Endothelial cell of umbilical vein (primary cell): Measurements from ENCODE around the gene CHMP3. TPM values are rescaled to one million over a fixed set of nuclear protein-coding genes. Genes with fewer than 3 reads are reported as not detected.
A peak's percentile ranks its signal among the peaks of the same experiment; 100 is the strongest.

Experiments
- Bru-seq: library from RNA; stranded (reverse); fragments of 400-500 nt; gene quantifications from one replicate; lab custom pipeline; 2021; lab: Mats Ljungman, UMichigan
- BruChase-seq, 2 experiments: library from RNA; stranded (reverse); fragments of 400-500 nt; gene quantifications; one replicate each; lab custom pipeline; 2021; lab: Mats Ljungman, UMichigan
- BruUV-seq: library from RNA; stranded (reverse); fragments of 400-500 nt; replicated peaks from 2 replicates; lab custom pipeline; 2021; lab: Mats Ljungman, UMichigan
- CTCF ChIA-PET: fragments of 300-600, 350-600 bp; sonication (Branson Sonifier 250); formaldehyde crosslinking; loops from one replicate; lab custom pipeline; 2021; ENCODE audit warnings: antibody characterized with exemption, inconsistent platforms; lab: Charles Lee
- POLR2A ChIA-PET: fragments of 300-600, 350-600 bp; sonication (Branson Sonifier 250); formaldehyde crosslinking; loops from one replicate; lab custom pipeline; 2021; ENCODE audit warnings: antibody characterized with exemption, inconsistent platforms; lab: Charles Lee
- DNase-seq: peaks from one replicate; pipeline ENCODE4 v3.0.0-alpha.2; 2011; ENCODE audit warnings: low read depth, low spot score
- FAIRE-seq: peaks from 2 replicates; lab custom pipeline; 2011; peaks lifted over from hg19 to GRCh38; lab: Jason Lieb, UNC
- H2AFZ ChIP-seq: 2 replicates; pipeline ENCODE4 v1.6.0; 2012; ENCODE audit warnings: low read depth, low read length, control low read depth, inconsistent platforms
- H3K27ac ChIP-seq: 2 replicates; pipeline ENCODE4 v1.5.1; 2011; ENCODE audit warnings: low read depth, mild to moderate bottlenecking, control low read depth, low read length, moderate library complexity; ENCODE audit not compliant: insufficient read depth
- H3K27me3 ChIP-seq, 2 experiments: 2 replicates each; pipeline versions ENCODE4 v1.6.0 to v1.6.1; 2011; ENCODE audit warnings: low read length in 2 of 2, mixed read lengths in 1 of 2; ENCODE audit not compliant: control insufficient read depth in 2 of 2, insufficient read depth in 2 of 2
- H3K36me3 ChIP-seq, 2 experiments: 2 replicates in 1 of 2; 3 replicates in 1 of 2; pipeline ENCODE4 v1.5.1; 2011; ENCODE audit warnings: low read length in 2 of 2, mild to moderate bottlenecking in 1 of 2, moderate library complexity in 1 of 2; ENCODE audit not compliant: control insufficient read depth in 2 of 2, insufficient read depth in 2 of 2; ENCODE audit errors: extremely low read depth in 1 of 2
- H3K4me1 ChIP-seq: 3 replicates; pipeline ENCODE4 v1.5.1; 2011; ENCODE audit warnings: mild to moderate bottlenecking, low read length; ENCODE audit not compliant: control insufficient read depth, insufficient read depth; ENCODE audit errors: extremely low read depth
- H3K4me2 ChIP-seq: 2 replicates; pipeline ENCODE4 v1.6.1; 2011; ENCODE audit warnings: low read length, control low read depth, mixed read lengths; ENCODE audit not compliant: insufficient read depth
- H3K4me3 ChIP-seq, 3 experiments: fragments of 200-600 bp in 1 of 3; sonication (generic), shearing (Covaris generic) in 1 of 3; replicated peaks in 1 of 3; 2 replicates each; pipeline ENCODE4 v1.5.1; 2011 to 2016; ENCODE audit warnings: control low read depth in 3 of 3, low read length in 3 of 3, mild to moderate bottlenecking in 2 of 3, inconsistent platforms in 1 of 3, low read depth in 1 of 3, moderate library complexity in 1 of 3; ENCODE audit not compliant: insufficient read depth in 1 of 3
- H3K79me2 ChIP-seq: 2 replicates; pipeline ENCODE4 v1.6.0; 2012; ENCODE audit warnings: low read length, inconsistent platforms; ENCODE audit not compliant: control insufficient read depth, insufficient read depth
- H3K9ac ChIP-seq: replicated peaks from 2 replicates; pipeline ENCODE3; 2011; ENCODE audit warnings: low read length, control low read depth; ENCODE audit not compliant: insufficient read depth; ENCODE audit errors: extremely low read depth
- H3K9me1 ChIP-seq: replicated peaks from 3 replicates; pipeline ENCODE4 v1.6.0; 2011; ENCODE audit warnings: mild to moderate bottlenecking, low read length; ENCODE audit not compliant: control insufficient read depth, insufficient read depth; ENCODE audit errors: extremely low read depth
- H3K9me3 ChIP-seq: replicated peaks from 2 replicates; pipeline ENCODE4 v1.5.1; 2012; ENCODE audit warnings: low read length, inconsistent platforms; ENCODE audit not compliant: control insufficient read depth, insufficient read depth
- H4K20me1 ChIP-seq: replicated peaks from 2 replicates; pipeline ENCODE3; 2011; ENCODE audit warnings: mild to moderate bottlenecking, low read length; ENCODE audit not compliant: control insufficient read depth, insufficient read depth; ENCODE audit errors: extremely low read depth
- EZH2 ChIP-seq: IDR thresholded peaks from 2 replicates; pipeline ENCODE4 v1.6.1; 2012; ENCODE audit warnings: borderline replicate concordance, low read depth, mild to moderate bottlenecking, moderate library complexity, low read length, inconsistent platforms; ENCODE audit not compliant: severe bottlenecking
- FOS ChIP-seq: IDR thresholded peaks from 2 replicates; pipeline ENCODE4 v1.6.1; 2011; ENCODE audit warnings: mild to moderate bottlenecking, low read length, moderate library complexity, borderline replicate concordance; ENCODE audit not compliant: insufficient read depth
- GATA2 ChIP-seq: IDR thresholded peaks from 2 replicates; pipeline ENCODE4 v1.7.0; 2011; ENCODE audit warnings: low read depth, mild to moderate bottlenecking, moderate library complexity, mixed read lengths, low read length; ENCODE audit not compliant: insufficient read length, insufficient read depth
- JUN ChIP-seq: IDR thresholded peaks from 2 replicates; pipeline ENCODE4 v1.6.1; 2011; ENCODE audit warnings: borderline replicate concordance, low read depth; ENCODE audit not compliant: insufficient read length, insufficient read depth
- MYC ChIP-seq: IDR thresholded peaks from one replicate; pipeline ENCODE4 v1.6.1; 2011; ENCODE audit warnings: mild to moderate bottlenecking, low read depth, low read length
- POLR2A ChIP-seq: IDR thresholded peaks from 2 replicates; pipeline ENCODE4 v1.6.1; 2012; ENCODE audit warnings: low read depth, mild to moderate bottlenecking, control low read depth, low read length
- POLR2AphosphoS5 ChIP-seq: IDR thresholded peaks from 2 replicates; pipeline ENCODE4 v1.6.1; 2012; ENCODE audit warnings: low read depth, mild to moderate bottlenecking, control low read depth, low read length, moderate library complexity; ENCODE audit not compliant: insufficient read depth
- dilution Hi-C: fragments of 300-500 bp; cut with MboI; formaldehyde crosslinking; loops from one replicate; pipeline ENCODE4 v1.15.0; 2019; ENCODE audit warnings: low sequenced_read_pairs; ENCODE audit not compliant: extremely low pct_ligation_motif_present
- intact Hi-C: fragments of 100-400 bp; cut with micrococcal nuclease; formaldehyde crosslinking; loops from one replicate; pipeline ENCODE4 v1.10.0; 2022
- long read RNA-seq: library from polyadenylated mRNA; stranded (forward); transcript quantifications from one replicate; pipeline ENCODE4 v2.0.0, GENCODE V29; 2021
- polyA minus RNA-seq, 3 experiments: library from RNA; depleted of rRNA, polyadenylated mRNA; stranded (reverse); fragments of >200 nt; gene quantifications; 1 replicate in 1 of 3; 2 replicates in 2 of 3; pipeline ENCODE4 v1.2.3, GENCODE V29; 2011
- polyA plus RNA-seq, 4 experiments: library from polyadenylated mRNA; depleted of rRNA in 3 of 4; stranded (reverse) in 3 of 4; unstranded in 1 of 4; fragments of >200 nt; gene quantifications; 2 replicates each; pipeline versions ENCODE4 v1.2.1 to v1.2.3, GENCODE V29; 2011 to 2012; ENCODE audit warnings: missing spikeins in 1 of 4
- total RNA-seq: library from RNA; stranded (reverse); gene quantifications from 2 replicates; pipeline ENCODE4 v1.2.3, GENCODE V29; 2021
- TF ChIP-seq, protein P1 (sequence below): IDR thresholded peaks from 2 replicates; pipeline ENCODE4 v1.6.1; 2011; ENCODE audit not compliant: insufficient read depth, insufficient read length
- TF ChIP-seq, protein P2 (sequence below), 2 donors: IDR thresholded peaks; 1 replicate in 1 of 2; 2 replicates in 1 of 2; pipeline ENCODE4 v1.5.1; 2011; ENCODE audit warnings: low read length in 2 of 2, mild to moderate bottlenecking in 2 of 2, moderate library complexity in 2 of 2, control low read depth in 1 of 2, inconsistent platforms in 1 of 2, low read depth in 1 of 2; ENCODE audit not compliant: insufficient read depth in 1 of 2; ENCODE audit errors: extremely low read depth in 1 of 2

The CHMP3 gene
- total RNA-seq (86.3 and 92.2 TPM in 2 replicates), polyA plus RNA-seq (44.3 and 48.1 TPM in 2 replicates), polyA minus RNA-seq (61.4 and 70.9 TPM in 2 replicates), Bru-seq, nascent RNA (percentile 85 among the genes with signal in this experiment), BruChase-seq, experiment 1, labeled RNA remaining after a 6-hour chase (percentile 99 among the genes with signal in this experiment), BruChase-seq, experiment 2, labeled RNA remaining after a 2-hour chase (percentile 96 among the genes with signal in this experiment)
- 86.2 and 101 TPM in 2 replicates for polyA plus RNA-seq (2011; cell fraction: cytosol; rRNA removed)
- polyA plus RNA-seq (2011; cell fraction: nucleus; rRNA removed), result 36.6 and 39.9 TPM in 2 replicates
- 99.2 and 114 TPM in 2 replicates for polyA plus RNA-seq (2012)
- polyA minus RNA-seq (2011; cell fraction: cytosol; rRNA and poly(A)+ RNA removed), result 12.9 TPM
- polyA minus RNA-seq (2011; cell fraction: nucleus; rRNA and poly(A)+ RNA removed), result 18.6 and 30.0 TPM in 2 replicates
- long read RNA-seq, transcript CHMP3-203 (5 exons, 1,099 nt), result minor isoform, 8 of 207 reads
- long read RNA-seq, transcript CHMP3-201 (6 exons, 3,171 nt), result major isoform, 142 of 207 reads
- long read RNA-seq, partial matches to known transcripts, result 6 of 207 reads
- long read RNA-seq, other reads (novel, unspliced or antisense), result 51 of 207 reads

DNA sequence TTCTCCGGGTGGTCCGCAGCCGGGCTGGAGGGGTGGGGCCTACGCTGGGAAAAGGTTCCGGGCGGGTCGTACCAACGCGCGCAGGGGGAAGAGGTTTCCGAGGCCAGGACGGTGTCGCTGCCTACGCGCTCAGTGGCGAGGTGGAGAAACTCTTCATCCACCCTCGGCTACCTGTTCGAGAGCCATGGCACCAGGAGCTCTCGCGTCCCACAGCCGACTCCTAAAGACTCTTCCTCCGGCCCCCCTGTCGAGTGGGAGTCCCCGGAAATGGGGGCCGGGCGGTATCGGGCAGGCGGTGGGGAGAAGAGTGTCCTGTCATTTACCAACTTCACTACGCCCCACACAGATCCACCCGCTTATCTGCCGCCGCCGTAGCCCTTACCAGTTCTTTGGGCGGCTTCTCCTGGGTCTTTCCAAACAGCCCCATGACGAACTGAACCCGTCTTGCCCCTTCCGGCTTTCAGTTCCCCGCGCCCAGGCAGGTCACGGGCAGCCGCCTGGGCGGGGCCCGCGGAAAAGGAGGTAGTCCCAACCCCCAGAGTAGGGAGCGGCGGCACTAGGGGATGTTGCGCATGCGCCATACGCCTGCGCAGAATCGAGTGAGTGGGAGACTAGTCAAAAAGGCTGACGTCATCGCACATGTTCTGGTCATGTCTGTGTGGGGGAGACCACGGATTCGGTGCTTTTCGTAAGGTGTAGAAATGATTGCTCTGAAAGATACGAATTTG is at the start of gene CHMP3:
Gene CHMP3, minus strand, starts transcription at position 522 of the 728 bp plus-strand sequence. Its CDS starts 95 bp downstream, at position 427.
- Histone ChIP-seq H2AFZ (peak within 1 kb of the TSS; percentile 80), H3K4me2 (peak within 1 kb of the TSS; percentile 92), H3K79me2 (peaks cover 34% of the 10 kb centered on the region), H3K4me1 (peaks cover 6% of the 10 kb centered on the region), H3K9me1 (no peaks in the 10 kb centered on the region), H3K4me3 (peak within 1 kb of the TSS; percentile 76 to 96 (median 78)), H3K27me3 (no peaks in the 10 kb centered on the region), H3K9me3 (no peaks in the 10 kb centered on the region), H3K9ac (peak within 1 kb of the TSS; percentile 97), H4K20me1 (no peaks in the 10 kb centered on the region), H3K27ac (peak within 1 kb of the TSS; percentile 97), H3K36me3 (no peaks in the 10 kb centered on the region)
- TF ChIP-seq POLR2A, result peak; percentile 84
- TF ChIP-seq GATA2, result no peak
- TF ChIP-seq, protein P1, sequence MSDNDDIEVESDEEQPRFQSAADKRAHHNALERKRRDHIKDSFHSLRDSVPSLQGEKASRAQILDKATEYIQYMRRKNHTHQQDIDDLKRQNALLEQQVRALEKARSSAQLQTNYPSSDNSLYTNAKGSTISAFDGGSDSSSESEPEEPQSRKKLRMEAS, result peak; percentile 88
- TF ChIP-seq POLR2AphosphoS5, result peak; percentile 70
- peak; percentile 23 for TF ChIP-seq MYC
- TF ChIP-seq, protein P2, sequence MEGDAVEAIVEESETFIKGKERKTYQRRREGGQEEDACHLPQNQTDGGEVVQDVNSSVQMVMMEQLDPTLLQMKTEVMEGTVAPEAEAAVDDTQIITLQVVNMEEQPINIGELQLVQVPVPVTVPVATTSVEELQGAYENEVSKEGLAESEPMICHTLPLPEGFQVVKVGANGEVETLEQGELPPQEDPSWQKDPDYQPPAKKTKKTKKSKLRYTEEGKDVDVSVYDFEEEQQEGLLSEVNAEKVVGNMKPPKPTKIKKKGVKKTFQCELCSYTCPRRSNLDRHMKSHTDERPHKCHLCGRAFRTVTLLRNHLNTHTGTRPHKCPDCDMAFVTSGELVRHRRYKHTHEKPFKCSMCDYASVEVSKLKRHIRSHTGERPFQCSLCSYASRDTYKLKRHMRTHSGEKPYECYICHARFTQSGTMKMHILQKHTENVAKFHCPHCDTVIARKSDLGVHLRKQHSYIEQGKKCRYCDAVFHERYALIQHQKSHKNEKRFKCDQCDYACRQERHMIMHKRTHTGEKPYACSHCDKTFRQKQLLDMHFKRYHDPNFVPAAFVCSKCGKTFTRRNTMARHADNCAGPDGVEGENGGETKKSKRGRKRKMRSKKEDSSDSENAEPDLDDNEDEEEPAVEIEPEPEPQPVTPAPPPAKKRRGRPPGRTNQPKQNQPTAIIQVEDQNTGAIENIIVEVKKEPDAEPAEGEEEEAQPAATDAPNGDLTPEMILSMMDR (IDR thresholded peaks at IDR 0.05; ENCODE audit: extremely low read depth in 1 of 2, insufficient read depth in 1 of 2, low read depth in 1 of 2, low read length in 2 of 2), result no peak
- no peak for TF ChIP-seq FOS
- peak; percentile 95 for TF ChIP-seq JUN
- no peak for TF ChIP-seq EZH2
- no TSS peak for BruUV-seq
- peak; percentile 98 for DNase-seq
- FAIRE-seq, result peak; percentile 90
- CTCF ChIA-PET, result interaction anchor here (1.0 to 1.2 kb wide), 2 partner anchors 59 to 122 kb away, joined by 3 to 4 read pairs; partner anchors contain the start of gene KDM3A
- dilution Hi-C loops, result no loop called here
- POLR2A ChIA-PET, result interaction anchor here (1.1 to 1.4 kb wide), 3 partner anchors 21 to 122 kb away, joined by 4 read pairs; partner anchors contain the start of gene KDM3A
- intact Hi-C loops, result loop anchor here (1.0 to 2.0 kb wide), 3 partner anchors 21 to 122 kb away; partner anchors contain the start of gene KDM3A
